Measurements from ENCODE around the gene CEP112.
"Not testable (repeated sequence)": the region's sequence is repeated elsewhere in the genome, so short reads cannot be mapped to it uniquely, and the experiment has no call there.

CEP112 gene

GRCh38 chr17:65799869-65800268, 392.1 kb downstream of the CEP112 start:
- intact Hi-C loops (cut with DNase I), result no loop called here
- DNase-seq, result no peak

GRCh38 chr17:65799454-65799853, 392.5 kb downstream of the CEP112 start:
- intact Hi-C loops (cut with DNase I), result no loop called here
- DNase-seq, result no peak

DNA sequence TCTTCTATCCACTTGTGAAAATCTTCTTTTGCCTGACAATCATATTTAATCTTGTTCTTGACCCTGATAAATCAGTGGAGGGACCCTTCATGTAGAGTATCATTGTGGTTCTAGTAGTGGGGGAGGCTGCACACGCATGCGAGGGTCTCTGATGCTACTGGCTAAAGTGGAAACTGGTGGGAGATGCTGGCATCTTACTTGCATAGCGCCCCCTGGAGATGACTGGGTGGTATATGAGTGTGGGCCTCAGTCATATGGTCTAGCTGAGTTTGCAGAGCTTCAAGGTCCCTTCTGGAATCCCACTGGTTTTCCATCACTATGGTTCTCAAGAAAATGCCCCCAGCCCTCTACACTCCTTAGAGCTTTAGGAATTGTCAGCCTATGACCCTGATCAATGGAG, 394.1 kb downstream of the CEP112 start:
- no peak for DNase-seq
- intact Hi-C loops (cut with DNase I), result no loop called here

GRCh38 chr17:65797101-65797500, 394.8 kb downstream of the CEP112 start:
- intact Hi-C loops (cut with DNase I), result no loop called here
- DNase-seq, result no peak

GRCh38 chr17:65794572-65794971, 397.4 kb downstream of the CEP112 start:
- DNase-seq, result no peak
- intact Hi-C loops (cut with DNase I), result no loop called here

GRCh38 chr17:65790241-65790640, 401.7 kb downstream of the CEP112 start:
- DNase-seq, result no peak
- intact Hi-C loops (cut with DNase I), result no loop called here

DNA sequence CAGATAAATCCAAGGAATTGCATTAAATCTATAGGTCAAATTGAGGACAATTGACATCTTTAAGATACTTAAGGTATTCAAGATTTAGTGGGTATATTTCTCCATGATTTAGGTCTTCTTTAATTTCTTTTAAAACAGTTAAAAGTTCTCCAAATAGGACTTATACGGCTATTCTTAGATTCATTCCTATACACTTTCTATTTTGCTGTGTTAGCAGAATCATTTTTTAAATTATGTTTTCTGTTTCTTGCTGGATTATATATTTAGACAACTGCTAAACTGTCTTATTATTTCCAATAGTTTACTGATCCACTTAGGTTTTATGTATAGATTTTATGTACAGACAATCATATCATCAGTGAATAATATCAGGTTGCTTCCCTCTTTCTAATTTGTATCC, 404.4 kb downstream of the CEP112 start:
- DNase-seq, result no peak
- intact Hi-C loops (cut with DNase I), result no loop called here

GRCh38 chr17:65786479-65786878, 405.5 kb downstream of the CEP112 start:
- no peak for DNase-seq
- intact Hi-C loops (cut with DNase I), result no loop called here

DNA sequence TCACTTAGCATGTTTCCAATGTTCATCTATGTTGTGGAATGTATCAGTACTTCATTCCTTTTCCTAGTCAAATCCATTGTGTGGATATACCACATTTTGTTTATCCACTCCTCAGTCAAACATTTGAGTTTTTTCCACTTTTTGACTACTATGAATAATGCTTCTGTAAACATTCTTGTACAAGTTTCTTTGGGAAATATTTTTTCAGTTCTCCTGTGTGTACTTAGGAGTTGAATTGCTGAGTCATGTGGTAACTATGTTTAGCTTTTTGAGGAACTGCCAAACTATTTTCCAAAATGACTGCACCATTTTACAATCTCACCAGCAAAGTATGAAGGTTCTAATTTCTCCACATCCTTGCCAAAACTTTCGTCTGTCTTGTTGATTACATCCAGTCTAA, 406.8 kb downstream of the CEP112 start:
- intact Hi-C loops (cut with DNase I), result no loop called here
- no peak for DNase-seq

DNA sequence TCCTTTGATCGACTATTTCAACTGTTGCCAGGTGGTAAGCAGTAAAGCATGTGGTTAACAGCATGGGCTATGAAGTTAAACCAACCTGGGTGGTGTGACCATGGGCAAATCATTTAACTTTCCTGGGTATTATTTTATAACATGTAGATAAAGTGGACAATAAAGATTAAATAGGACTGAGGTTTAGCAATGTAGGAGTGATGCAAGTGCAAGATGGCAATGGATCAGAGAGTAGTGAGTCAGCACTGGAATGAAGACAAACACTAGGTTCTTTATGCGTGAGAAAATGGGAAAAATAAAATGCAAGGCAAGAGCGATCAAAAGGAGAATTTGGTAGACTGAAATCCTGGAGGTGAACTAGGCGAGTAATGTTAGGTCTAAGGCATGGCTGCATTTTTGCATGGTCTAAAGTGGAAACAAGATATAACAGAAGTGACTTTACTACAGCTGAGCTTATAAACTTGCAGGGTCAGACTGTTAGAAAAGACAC, 408.0 kb downstream of the CEP112 start:
- no peak for DNase-seq
- intact Hi-C loops (cut with DNase I), result no loop called here

GRCh38 chr17:65782104-65782706, 409.7 kb downstream of the CEP112 start:
- DNase-seq; intact Hi-C loops (cut with DNase I): not testable (repeated sequence)

GRCh38 chr17:65780111-65780510, 411.8 kb downstream of the CEP112 start:
- no peak for DNase-seq
- intact Hi-C loops (cut with DNase I), result no loop called here

- no peak for DNase-seq
- intact Hi-C loops (cut with DNase I), result no loop called here
Measured at GRCh38 chr17:65776890-65777289, 415.0 kb downstream of the CEP112 start.

- DNase-seq, result no peak
- intact Hi-C loops (cut with DNase I), result no loop called here
Measured at GRCh38 chr17:65774787-65775186, 417.1 kb downstream of the CEP112 start.

GRCh38 chr17:65772989-65773388, 418.9 kb downstream of the CEP112 start:
- intact Hi-C loops (cut with DNase I), result no loop called here

DNA sequence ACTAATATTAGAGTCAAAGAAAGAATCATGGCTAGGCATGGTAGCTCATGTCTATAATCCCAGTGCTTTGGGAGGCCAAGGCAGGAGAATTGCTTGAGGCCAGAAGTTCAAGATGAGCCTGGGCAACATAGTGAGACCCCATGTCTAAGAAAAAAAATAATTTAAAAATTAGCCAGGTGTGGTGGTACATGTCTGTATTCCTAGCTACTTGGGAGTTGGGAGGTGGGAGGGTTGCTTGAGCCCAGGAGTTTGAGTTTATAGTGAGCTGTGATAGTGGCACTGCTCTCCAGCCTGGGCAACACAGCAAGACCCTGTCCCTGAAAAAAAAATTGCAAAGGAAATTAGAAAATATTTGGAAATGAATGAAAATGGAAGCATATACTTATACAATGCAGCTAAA, 420.2 kb downstream of the CEP112 start:
- DNase-seq, result no peak
- intact Hi-C loops (cut with DNase I), result no loop called here

More at GRCh38 chr17:65772989-65773388, 418.9 kb downstream of the CEP112 start:
- DNase-seq, result no peak

- no peak for DNase-seq
- intact Hi-C loops (cut with DNase I), result no loop called here
Measured at GRCh38 chr17:65763786-65764185, 428.1 kb downstream of the CEP112 start.

DNA sequence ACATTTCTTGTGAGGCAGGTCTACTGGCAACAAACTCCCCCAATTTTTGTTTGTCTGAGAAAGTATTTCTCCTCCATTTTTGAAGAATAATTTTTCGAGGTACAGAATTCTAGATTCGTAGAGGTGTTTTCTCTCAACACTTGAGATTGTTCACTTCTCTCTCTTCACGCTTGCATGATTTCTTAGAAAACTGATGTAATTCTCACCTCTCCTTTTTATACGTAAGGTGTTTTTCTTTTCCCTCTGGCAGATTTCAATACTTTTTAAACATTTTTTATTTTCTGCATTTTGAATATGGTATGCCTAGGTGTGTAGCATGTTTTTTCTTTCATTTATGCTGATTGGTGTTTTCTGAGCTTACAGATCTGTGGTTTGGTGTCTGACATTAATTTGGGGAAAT, 429.0 kb downstream of the CEP112 start:
- DNase-seq, result no peak
- intact Hi-C loops (cut with DNase I), result no loop called here

- intact Hi-C loops (cut with DNase I), result no loop called here
- DNase-seq, result no peak
Measured at GRCh38 chr17:65759532-65759931, 432.4 kb downstream of the CEP112 start.

DNA sequence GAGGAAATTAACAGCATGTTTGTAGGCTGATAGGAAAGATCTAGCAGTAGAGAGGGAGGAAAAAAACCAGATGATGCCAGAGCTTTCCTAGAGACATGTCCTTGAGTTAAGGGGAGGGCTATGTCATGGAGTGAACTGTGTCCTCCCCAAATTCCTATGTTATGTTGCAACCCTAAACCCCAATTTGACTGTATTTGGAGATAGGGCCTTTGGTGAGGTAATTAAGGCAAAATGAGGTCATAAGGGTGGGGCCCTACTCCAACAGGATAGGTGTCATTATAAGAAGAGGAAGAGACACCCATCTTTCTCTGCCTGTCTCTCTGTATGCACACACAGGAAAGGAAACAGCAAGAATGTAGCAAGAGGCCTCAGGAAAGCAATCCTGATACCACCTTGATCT, 435.2 kb downstream of the CEP112 start:
- no peak for DNase-seq
- intact Hi-C loops (cut with DNase I), result no loop called here

DNA sequence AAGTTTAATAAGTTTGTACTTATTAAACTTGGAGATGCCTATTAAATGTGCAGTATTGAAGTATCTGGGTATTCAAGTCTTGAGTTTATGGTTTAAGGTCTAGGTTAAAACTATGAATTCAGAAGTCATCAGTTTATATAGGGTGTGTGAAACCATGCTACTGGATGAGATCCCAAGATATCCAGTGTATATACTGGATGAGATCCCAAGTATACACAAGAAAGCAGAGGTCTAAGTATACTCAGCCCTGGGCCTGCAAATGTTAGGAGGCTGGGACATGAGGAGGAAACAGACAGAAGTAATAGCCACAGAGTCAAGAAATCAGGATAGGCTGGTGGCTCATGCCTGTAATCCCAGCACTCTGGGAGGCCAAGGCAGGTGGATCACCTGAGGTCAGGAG, 436.1 kb downstream of the CEP112 start:
- no peak for DNase-seq
- intact Hi-C loops (cut with DNase I), result no loop called here

- intact Hi-C loops (cut with DNase I), result no loop called here
- DNase-seq, result no peak
Measured at GRCh38 chr17:65754630-65755029, 437.3 kb downstream of the CEP112 start.

- intact Hi-C loops (cut with DNase I), result no loop called here
- no peak for DNase-seq
Measured at GRCh38 chr17:65754081-65754480, 437.9 kb downstream of the CEP112 start.

Measured in posterior cingulate gyrus (tissue), 11 donors.